HT1080 (cell line): ENCODE data around the gene ZC3HAV1L. TPM values are rescaled to one million over a fixed set of nuclear protein-coding genes. Genes with fewer than 3 reads are reported as not detected.
"Not testable (repeated sequence)": the region's sequence is repeated elsewhere in the genome, so short reads cannot be mapped to it uniquely, and the experiment has no call there.

Source experiments
- DNase-seq: peaks from one replicate; pipeline ENCODE4 v3.0.0-alpha.2; 2015; ENCODE audit warnings: low read depth
- total RNA-seq: library from RNA; depleted of rRNA; stranded (reverse); fragments of >200 nt; shearing (Covaris generic); gene quantifications from 2 replicates; pipeline ENCODE4 v1.2.3, GENCODE V29; 2014

The ZC3HAV1L gene
- total RNA-seq, 1 experiment from 2014 or later, result 2.7 TPM

- DNase-seq, result not testable (repeated sequence)
Measured at GRCh38 chr7:139054656-139055055, 18.8 kb upstream of the ZC3HAV1L start.

- DNase-seq, result no peak
Measured at GRCh38 chr7:139054101-139054500, 18.3 kb upstream of the ZC3HAV1L start.

DNA sequence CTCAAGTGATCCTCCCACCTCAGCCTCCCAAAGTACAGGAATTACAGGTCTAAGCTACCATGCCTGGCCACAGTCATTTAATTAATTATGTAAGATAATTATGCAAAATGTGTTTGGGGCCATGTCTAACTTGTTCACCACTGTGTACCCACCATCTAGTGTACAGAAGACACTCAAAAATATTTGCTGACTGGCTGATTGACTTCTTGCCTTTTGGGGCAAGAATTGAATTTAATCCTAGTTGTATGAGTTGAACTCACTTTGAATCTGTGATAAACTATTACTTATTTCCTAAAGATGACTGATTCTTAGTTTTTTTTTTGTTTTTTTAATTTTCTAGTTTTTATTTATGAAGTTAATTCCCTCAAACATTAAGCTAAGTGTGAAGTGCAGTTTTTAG, 15.8 kb upstream of the ZC3HAV1L start:
- no peak for DNase-seq

DNA sequence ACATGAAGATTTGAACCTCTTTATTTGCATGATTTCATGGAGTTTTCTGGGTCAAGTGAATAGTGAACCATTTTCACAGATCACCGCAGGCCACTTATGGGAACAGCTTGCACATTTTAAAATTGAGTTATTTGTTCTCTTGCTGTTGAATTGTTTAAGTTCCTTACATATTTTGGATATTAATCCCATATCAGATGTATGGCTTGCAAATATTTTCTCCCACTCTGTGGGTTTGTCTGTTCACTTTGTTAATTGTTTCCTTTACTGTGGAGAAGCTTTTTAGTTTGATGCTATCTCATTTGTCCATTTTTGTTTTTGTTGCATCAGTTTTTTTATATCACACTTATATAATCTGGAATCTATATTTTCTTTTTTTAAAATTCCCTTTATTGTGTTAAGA, 14.1 kb upstream of the ZC3HAV1L start:
- no peak for DNase-seq

DNA sequence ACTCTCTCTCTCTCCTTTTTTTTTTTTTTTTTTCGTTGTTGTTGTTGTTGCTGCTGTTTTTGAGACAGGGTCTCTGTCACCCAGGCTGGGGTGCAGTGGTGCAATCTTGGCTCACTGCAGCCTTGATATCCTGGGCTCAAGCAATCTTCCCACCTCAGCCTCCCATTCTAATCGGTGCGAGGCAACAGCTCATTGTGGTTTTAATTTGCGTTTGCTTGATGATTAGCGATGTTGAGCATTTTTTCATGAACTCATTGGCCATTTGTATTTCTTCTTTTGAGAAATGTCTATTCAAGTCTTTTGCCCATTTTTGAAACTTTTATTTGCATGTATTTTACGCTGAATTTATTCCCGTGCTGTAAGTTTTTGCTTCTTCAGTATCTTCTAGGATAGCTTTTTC, 13.3 kb upstream of the ZC3HAV1L start:
- DNase-seq, result no peak

- no peak for DNase-seq
Measured at GRCh38 chr7:139047970-139048369, 12.1 kb upstream of the ZC3HAV1L start.

- DNase-seq, result no peak
Measured at GRCh38 chr7:139046143-139046542, 10.3 kb upstream of the ZC3HAV1L start.

GRCh38 chr7:139044813-139045794, 9.3 kb upstream of the ZC3HAV1L start:
- DNase-seq, result no peak

DNA sequence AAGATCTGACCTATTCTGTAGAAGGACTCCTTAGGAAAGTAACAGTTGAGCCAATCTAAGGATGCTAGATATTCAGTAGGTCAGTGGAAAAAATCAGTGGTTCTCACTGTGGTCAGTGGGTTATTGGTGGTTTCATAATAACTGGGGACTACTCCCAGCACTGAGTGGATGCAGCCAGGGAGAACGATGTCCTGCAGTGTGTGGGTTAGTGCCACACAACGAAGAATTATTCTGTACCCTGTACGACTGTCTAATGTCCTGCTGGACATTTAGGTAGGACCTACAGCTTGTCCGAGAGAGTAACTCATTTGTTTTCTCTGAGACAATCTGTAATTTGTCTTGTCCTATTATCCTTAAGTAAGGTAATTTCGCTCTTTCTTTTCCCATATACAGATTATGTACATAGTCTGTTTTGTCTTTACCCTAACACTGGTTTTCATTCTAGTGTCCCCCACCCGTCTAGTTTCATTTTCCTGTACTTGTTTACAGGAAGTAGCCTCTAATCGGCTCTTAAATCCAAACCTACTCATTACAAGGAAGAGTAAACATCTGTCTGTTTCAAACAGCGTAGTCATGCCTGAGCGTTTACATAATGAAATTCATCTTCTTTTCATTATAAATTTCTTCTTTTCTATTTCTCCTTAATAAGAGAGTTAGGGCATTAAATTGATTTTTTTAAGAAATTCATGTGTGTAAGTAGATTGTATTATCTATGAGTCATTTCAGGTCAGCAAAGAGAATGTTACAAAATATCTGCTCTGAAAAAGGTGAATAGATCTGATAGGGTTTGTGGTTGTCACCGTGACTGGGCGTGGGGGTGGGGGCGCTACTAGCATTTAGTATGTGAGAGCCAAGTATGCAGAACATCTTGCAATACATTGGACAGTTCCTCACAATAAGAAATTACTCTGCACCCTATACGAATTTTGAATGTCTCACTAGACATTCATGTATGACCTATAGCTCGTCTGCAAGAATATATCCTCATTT, 8.3 kb upstream of the ZC3HAV1L start:
- no peak for DNase-seq

DNA sequence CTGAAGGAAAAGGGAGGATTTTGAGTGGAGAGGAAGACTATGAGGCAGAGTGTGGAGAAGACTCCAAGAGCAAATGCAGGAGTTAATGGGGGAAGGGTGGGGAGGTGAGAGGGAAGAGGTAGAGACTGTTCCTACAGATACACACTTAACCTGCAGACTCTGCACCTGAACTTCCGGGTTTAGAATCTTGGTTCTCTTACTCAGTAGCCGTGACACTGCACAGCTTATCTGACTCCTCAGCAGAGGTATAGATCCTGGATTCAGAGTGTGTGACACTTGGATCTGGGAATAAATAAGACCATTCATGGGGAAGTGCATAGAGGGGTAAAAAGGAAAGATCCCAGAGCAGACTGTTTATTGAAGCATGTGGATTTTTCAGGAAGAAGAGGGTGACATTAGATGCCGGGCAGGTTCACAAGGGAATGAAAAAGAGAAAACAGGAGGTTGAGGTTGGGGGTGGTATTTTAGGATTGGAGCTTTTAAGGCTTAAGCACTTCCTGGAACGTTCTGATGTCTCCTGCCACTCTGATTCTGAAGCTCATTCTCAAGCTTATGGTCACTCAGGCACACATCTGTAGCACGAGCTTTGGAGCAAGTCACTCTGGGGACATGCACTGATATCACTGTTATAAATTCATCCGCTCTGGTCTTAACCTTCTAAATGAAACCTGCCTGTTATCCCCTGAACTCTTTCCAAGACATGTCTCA, 5.7 kb upstream of the ZC3HAV1L start:
- no peak for DNase-seq

GRCh38 chr7:139038691-139039090, 2.8 kb upstream of the ZC3HAV1L start:
- no peak for DNase-seq

- no peak for DNase-seq
Measured at GRCh38 chr7:139036901-139037300, 1.1 kb upstream of the ZC3HAV1L start.

GRCh38 chr7:139034855-139035585, 822 bp downstream of the ZC3HAV1L start:
- DNase-seq, result no peak

- no peak for DNase-seq
Measured at GRCh38 chr7:139034336-139034735, 1.5 kb downstream of the ZC3HAV1L start.

- no peak for DNase-seq
Measured at GRCh38 chr7:139033346-139034114, 2.3 kb downstream of the ZC3HAV1L start.

DNA sequence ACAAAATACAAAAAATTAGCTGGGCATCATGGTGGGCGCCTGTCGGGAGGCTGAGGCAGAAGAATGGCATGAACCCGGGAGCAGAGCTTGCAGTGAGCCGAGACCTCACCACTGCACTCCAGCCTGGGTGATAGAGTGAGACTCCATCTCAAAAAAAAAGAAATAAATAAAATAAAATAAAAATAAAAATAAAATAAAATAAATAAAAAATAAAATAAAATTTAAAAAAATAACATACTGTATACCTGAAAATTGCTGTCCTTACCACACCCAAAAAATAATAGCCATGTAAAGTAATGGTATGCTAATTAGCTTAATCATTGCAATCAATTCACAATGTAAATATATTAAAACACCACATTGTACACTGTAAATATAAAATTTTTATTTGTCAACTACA, 3.4 kb downstream of the ZC3HAV1L start:
- no peak for DNase-seq

- DNase-seq, result no peak
Measured at GRCh38 chr7:139029353-139029752, 6.5 kb downstream of the ZC3HAV1L start.

DNA sequence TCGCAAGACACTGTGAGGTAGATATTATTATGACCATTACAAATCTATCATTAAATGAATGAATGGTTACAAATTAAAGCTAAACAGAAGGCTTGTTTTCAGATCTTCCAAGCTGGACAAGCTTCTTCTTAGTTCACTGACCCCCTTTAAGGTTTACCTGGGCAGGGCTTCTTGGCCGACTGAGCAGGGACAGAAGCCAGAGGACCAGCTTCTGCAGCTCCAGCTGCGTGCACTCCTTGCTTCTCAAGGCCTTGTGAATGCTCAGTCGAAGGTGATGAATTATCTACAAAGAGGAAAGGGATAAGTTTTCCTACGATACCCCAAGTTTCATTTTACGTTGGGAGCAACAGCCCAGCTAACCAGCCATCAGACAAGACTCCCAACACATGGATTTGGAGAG, 9.3 kb downstream of the ZC3HAV1L start:
- no peak for DNase-seq

GRCh38 chr7:139025861-139026260, 10.0 kb downstream of the ZC3HAV1L start:
- not testable (repeated sequence) for DNase-seq

DNA sequence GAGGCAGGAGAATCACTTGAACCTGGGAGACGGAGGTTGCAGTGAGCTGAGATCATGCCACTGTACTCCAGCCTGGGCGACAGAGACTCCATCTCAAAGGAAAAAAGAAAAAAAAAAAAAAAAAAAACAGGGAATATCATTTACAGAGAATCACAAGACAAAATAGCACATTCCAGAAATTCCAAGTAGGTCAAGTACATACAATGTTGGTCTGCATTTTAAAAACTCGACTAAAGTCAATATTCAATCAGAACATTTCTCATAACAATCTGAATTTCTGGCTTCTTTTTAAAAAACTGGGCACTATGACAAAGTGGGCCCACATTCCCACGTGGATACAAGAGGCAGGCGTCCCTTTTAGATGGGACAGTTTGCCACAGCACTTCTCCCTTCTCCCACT, 12.8 kb downstream of the ZC3HAV1L start:
- no peak for DNase-seq
